ENCODE data around the gene FYB1.

DNA sequence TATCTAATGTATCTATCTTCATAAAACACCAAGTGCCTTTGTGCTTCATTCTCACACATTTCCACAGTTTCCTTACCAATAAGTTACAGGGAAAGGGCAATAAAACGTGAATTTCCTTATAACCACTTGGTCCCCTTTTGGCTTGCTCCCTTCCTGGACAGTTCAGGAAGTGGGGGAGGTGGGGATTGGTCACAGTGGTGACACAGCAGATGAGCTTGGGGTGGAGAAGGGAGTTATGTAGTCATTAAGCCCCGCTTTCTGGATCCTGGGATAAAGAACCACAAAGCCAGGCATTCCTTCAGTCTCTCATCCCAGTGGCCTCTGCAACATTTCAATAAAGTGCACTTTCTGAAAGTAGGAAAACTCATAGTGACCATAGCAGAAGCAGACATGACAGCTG, 47.1 kb upstream of the FYB1 start:
- TF ChIP-seq, protein P1, sequence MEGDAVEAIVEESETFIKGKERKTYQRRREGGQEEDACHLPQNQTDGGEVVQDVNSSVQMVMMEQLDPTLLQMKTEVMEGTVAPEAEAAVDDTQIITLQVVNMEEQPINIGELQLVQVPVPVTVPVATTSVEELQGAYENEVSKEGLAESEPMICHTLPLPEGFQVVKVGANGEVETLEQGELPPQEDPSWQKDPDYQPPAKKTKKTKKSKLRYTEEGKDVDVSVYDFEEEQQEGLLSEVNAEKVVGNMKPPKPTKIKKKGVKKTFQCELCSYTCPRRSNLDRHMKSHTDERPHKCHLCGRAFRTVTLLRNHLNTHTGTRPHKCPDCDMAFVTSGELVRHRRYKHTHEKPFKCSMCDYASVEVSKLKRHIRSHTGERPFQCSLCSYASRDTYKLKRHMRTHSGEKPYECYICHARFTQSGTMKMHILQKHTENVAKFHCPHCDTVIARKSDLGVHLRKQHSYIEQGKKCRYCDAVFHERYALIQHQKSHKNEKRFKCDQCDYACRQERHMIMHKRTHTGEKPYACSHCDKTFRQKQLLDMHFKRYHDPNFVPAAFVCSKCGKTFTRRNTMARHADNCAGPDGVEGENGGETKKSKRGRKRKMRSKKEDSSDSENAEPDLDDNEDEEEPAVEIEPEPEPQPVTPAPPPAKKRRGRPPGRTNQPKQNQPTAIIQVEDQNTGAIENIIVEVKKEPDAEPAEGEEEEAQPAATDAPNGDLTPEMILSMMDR (IDR thresholded peaks at IDR 0.05; ENCODE audit: low read depth, low read length) = no peak
- TF ChIP-seq POLR2A (IDR thresholded peaks at IDR 0.05; ENCODE audit: extremely low read depth, insufficient read length) = no peak

Measured in NB4 (cell line).